T follicular helper cell (primary cell): Measurements from ENCODE around the gene CAST.

Experiments used
- DNase-seq: peaks from one replicate; pipeline ENCODE4 v3.0.0-alpha.2; 2020; ENCODE audit warnings: low read depth

Gene CAST

DNA sequence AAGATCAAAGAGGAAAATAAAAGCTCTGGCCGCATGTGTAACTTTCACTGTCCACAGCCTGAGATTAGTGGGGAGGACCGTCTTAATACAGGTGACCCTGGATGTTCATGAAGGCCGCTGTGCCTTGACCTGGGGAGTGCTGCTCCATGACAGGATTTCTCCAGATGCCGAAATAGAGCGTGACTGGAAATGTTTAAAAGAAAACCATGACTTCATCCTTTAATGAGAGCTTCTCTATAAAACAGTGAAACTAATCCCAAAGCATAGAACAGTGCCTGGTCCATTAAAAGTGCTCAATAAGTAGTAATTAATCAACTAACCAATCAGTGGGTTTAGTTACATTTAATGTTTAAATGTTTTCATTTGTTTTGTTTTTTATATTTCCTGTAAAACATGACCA lies 82.8 kb downstream of the CAST start:
- no peak for DNase-seq

DNA sequence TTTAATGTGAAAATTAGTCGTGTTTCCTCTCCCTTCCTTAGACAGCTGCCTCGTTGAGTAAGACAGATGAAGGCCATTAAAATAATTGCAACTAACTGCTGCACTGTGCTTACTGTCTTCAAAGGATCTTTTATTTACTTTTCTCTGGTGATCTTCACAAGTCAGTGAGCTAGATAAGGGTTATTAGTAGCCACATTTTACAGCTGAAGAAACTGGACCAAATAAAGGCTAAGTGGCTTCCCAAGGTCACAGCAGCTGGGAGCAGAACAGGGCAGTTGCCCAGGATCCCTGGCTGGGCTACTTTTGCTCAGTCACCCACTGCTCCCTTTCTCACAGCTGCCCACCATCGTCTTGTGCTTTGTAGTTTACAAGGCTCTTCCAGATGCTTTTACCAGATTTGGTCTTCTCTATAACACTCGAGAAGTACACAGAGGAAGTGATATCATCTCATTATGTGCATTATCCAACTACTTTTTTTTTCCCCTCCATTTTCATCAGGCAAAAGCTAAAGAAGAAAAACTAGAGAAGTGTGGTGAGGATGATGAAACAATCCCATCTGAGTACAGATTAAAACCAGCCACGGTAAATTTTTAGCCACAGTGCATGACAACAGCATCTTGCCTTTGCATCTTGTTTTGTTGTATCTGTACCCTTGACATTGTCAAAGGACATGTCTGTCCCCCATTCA lies 83.8 kb downstream of the CAST start:
- DNase-seq = no peak

DNA sequence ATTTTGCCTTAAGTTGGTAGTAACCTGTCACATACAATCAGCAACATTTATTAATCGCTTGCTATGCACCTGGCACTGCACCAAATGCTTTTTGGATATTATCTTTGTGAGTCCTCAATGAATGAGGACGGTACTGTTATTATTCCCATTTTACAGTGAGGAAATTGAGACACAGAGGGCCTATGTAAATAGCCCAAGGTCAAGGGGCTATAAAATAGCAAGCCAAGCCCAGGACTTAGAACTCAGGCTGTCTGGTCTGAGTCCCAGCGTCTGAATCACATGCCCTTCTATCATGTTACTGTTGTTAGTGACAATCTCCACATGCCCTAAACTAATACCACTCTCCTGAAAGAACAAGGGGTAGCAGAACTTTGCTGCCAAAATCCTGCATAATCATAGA lies 85.5 kb downstream of the CAST start:
- DNase-seq = no peak

DNA sequence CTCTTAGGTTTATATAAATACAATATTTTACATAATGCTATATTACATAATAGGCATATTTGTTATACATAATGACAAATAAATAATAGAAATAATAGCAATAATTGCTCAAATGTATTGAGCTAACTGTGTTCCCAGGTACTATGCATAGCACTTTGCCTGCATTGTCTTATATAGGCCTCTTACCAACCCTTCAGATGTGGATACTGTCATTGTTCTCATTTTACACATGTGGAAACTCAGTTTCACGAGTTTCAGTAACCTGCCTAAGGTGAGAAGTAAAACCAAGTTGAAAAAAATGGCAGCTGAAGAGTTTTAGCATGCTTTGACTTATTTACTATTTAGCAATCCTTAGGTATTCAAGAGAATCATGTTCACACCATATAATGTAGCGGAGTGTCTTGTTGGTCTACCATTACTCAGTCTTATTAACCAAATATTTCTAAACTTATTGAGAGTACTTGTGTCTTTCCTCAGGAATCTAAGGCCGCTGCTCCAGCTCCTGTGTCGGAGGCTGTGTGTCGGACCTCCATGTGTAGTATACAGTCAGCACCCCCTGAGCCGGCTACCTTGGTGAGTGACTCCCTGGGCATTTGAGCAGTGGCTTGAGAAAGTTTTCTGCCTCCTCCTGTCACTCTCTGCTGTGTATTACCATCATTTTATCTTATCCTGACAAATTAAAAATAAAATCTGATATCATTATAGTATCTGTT lies 88.1 kb downstream of the CAST start:
- no peak for DNase-seq

DNA sequence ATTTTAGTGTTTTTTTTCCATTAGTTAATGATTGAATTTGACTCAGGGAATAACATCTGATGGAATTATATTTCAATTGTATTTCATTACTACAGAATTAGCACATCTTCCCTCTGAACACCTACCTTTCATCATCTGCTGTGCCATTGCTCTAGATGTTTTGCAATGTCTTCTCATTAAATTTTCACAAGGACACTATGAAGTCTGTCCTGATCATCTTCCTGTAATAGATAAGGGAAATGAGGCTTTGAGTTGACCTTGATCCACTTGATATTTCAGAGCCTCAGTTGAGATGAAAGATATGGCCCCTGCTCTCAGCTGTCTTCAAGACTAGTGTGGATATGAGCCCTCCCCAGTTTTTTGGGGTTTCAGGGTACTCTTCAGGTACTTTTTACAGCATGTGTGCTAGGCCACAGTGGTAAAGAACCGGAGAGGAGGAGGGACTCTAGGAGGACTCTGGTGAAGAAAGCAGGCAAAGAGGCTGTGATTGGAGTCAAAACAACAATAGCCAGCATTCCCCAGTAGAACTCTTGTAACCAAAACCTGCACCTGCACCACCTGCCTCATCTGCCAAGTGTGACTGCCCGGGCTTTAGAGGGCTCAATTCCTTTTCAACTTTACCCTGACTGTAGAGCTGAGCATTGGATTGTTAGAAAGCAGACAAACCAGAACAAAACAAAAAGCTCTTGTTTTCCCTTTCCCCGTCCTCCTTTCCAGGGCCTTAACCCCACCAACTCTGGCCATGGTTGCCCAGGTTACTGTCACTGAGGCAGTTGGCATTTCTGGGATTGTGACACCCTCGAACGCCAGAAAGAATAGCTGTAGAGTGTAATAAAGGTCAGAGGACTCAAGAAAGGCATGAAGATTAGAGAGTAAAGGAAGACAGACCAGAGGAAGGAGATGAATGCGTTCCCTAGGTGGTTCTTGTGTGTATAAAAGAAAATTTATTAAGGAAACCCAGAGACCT lies 89.3 kb downstream of the CAST start:
- no peak for DNase-seq

DNA sequence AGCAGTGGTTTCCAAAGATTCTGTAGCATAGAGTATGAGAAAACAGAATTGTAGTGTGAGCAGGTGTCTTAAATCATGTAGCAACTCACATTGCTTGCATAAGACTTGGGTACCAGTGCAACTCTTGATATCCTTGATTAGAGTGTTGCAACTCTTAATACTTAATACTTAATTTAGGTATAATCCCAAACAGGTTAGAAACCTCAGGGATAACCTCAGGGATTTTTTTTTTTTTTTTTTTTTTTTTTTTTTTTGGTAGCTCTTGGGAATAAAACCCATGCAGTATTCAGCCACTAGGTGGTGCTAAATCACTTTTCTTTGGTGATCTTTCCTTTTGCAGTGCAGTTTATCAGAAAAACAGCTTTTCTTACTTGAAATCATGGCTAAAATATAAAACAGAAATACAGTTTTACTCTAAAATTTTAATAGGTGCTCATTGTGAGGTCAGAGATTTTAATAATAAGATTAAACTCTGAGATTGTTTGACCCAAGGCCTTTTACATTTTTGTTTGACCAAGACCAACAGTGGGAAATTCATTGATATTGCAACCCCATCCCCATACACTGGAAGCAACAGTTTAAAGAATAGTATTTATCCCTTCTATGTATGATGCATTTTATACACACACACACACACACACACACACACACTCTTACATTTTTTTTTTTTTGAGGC lies 90.3 kb downstream of the CAST start:
- no peak for DNase-seq

DNA sequence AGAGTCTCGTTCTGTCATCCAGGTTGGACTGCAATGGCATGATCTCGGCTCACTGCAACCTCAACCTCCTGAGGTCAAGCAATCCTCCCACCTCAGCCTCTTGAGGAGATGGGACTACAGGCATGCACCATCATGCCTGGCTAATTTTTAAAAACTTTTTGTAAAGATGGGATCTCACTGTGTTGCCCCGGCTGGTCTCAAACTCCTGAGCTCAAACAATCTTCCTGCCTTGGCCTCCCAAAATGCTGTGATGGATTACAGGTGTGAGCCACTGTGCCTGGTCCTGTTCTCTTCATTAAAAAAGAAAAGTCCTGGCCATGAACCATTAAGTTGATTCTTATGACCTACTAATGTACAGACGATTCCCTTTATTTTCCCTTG lies 90.8 kb downstream of the CAST start:
- DNase-seq = no peak

DNA sequence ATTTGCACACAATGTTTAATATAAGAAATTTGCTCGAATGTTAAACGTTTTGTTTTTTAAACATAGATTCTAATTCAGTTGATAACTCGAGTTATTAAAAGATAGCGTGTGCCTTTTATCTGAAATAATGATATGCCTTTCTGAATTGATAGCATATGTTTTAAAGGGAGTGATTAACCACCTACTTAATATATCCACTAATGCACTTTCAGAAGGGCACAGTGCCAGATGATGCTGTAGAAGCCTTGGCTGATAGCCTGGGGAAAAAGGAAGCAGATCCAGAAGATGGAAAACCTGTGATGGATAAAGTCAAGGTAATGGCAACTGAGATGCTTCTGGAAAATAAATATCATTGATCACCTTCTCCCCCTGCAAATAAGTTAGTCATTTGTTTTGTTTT lies 91.7 kb downstream of the CAST start:
- DNase-seq = no peak

DNA sequence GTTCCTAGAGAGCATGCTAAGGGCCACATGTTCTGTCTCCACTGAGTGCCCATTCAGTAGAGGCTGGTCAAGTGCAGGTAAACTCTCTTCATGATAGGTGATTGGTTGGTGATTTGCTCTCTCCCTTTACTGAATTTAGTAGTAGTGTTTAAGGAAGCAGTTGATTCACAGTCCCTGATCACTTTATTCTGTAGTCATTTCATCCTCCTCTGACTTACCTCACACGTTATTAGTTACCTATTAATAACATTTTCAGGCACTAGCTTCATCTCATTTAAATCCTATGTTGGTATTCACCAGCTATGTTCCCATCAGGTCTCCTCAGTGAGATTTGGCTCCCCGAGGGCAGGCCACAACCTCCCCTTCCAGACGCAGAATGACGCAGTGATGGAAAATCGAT lies 93.7 kb downstream of the CAST start:
- DNase-seq = no peak

DNA sequence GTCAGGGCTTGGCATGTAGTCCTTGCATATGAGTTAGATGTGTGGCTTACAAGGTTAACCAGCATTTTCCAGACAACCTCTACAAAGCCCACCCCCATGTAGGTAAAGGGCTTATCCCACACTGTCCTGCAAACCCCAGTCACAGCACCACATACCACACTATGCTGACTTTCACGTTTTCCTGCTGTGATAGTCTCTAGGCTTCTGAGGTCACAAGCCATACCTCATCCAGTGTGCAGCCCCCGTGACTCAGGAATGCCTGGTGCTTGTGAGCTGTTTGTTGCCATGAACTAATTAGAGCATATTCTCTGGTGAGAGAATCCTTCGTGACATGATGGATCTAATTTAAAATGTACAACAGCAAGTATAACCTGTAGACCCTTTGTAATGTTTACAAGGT lies 94.8 kb downstream of the CAST start:
- no peak for DNase-seq

DNA sequence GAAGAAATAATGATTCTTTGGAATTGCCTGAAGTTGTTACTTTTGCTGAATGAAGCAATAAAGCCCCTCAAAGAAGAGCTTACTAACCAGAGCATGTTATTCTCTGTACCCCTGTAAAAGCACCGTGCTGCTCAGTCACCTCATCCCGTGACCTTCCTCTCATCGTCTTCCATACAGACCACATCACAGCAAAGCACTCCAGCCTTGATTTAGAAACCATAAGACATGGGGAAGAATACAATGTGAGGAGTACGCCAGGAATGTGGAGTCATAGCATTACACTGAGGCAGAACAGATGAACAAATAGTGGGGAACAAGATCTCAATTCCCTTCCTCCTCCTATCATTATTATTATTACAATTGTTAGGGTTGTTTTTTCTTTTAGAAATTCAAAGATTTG lies 96.4 kb downstream of the CAST start:
- no peak for DNase-seq

DNA sequence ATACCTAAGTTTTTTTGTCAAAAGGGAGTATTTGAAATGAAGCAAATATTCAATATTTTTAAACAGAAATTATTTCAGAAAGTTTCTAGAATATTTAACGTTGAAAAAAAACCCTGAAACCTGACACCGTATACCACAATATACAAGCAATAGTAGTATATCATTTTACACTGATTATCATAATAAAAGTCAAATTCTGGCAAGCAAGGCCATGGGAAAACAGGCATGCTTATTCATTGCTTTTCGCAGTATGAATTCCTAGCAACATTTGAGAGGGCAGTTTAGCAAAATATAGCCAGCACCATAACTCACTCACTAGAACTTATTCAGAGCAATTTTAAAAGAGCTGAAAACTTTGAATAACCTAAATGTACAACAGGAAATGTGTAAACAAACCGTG lies 99.4 kb downstream of the CAST start:
- DNase-seq = no peak

DNA sequence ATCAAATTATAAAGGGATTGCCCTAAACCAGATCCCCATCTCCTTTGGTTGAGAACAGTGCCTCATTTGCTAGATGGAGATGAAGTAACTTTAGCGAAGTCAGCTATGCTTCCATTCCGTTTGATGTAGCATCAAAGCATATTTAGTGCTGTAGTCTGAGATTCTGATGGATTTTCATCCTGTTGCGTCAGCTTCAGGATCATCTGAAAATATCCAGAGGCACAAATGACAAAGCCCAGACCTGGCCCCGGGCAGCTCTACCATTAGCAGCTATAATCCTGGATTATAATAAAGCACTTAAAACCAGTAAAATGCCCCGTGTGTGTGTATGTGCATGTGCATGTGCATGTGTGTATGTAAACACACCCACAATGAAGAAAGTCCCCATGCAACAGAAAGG lies 100.8 kb downstream of the CAST start:
- no peak for DNase-seq

DNA sequence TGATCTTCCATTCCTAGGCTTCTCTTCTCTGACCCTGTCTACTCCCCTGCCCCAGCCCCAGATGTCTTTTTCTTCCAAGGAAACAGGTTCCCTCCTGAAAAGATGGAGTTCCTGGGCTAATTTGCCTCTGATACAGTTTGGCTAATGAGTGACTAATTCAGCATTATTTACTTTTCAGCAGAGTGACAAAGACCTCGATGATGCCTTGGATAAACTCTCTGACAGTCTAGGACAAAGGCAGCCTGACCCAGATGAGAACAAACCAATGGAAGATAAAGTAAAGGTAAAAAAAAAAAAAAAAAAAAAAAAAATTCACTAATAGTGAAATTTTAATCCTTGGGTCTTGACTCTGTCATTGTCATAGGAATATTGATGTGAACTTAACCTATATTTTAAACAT lies 102.9 kb downstream of the CAST start:
- DNase-seq = no peak

DNA sequence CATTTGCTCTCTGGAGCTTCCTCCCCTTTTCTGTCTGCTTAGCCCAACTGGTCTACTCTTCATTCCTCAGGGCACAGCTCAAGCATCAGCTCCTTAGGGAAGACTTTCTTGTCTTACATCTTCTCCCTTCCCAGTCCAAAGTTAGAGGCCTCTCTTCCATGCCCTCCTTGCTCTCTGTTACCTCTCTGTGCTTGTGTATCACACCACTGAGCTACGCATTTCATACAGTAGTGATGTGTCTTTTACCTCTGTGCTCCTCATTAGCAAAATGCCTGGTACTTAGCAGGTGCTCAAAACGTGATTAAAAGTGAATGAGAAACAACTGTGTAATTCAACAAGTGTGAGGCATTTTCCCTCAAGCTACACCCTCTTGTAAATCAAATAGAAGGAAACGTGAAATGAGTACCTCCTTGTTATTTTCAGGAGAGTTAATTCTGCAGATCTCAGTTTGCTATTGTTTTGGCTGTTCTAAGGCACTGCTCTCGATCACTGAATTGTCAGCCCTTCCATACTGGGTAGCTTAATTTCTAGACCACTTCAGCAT lies 106.6 kb downstream of the CAST start:
- no peak for DNase-seq

DNA sequence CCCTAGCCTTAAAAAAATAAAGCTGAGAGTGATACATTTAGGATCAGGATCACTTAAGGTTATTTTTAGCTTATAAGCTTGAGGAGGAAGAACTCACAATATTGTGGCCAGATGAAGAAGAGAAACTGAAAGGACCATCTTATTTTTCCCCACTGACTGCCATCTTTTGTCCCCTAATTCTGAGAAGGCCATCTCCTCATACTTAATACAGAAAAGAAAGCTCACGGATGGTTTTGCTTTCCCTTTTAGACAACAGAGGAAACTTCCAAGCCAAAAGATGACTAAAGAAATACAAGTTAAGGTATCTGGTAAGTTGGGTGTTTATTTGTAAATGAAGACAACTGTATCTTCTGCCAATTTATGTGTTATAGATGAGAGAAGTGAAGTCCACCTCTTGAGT lies 109.2 kb downstream of the CAST start:
- no peak for DNase-seq

DNA sequence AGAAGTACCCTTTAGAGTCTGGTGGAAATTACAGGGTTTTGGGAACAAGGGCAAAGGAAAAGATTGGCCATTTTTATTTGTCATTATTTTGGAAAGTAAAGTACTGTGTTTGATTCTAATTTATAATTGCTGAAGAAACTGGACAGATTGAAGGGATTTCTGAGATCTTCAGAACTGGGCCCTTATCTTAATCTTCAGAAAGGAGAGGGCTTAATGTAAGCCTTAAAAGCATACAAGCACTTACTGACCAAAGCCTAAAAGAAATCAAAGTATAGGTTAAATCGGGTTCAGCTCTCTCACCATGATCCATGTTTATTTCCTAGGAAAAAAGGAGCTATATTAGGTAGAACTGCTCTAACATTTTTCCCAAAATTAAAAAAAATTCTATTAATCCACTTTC lies 109.9 kb downstream of the CAST start:
- DNase-seq = no peak

DNA sequence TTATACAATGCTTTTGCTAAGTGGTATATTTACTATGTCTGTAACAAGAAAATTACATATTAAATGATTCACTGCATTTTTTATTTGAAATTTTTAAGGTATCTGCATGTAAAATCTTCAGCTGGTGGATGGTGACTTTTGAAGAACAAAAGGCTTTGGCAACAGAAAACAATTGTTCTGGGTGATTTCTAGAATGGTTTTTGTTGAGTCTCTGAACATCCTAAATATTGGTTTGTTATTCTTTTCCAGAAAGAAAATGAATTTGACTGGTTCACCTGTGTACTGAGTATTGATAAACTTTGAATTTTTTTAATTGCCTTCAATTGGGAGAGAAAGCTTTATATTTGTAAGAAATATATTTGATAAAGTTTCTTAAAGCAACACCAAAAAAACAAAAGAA lies 110.4 kb downstream of the CAST start:
- no peak for DNase-seq

DNA sequence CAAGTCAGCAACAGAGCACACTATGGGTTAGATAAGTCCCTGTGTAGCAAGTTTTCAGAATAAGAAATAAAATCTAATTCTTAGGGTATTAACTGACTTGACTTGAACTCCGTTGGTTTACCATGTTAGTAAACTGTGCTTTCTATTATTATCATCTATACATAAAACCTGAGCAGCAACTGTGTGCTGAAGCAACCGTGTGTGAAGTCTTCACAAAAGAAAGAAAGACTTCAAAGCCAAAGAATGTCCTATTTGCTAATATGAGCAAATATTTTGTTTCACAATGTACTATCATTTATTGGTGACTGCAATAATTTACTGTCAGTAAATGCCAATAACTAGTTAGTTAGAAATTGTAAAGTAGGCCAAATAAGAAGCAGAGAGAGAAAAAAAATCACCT lies 112.9 kb downstream of the CAST start:
- DNase-seq = no peak

DNA sequence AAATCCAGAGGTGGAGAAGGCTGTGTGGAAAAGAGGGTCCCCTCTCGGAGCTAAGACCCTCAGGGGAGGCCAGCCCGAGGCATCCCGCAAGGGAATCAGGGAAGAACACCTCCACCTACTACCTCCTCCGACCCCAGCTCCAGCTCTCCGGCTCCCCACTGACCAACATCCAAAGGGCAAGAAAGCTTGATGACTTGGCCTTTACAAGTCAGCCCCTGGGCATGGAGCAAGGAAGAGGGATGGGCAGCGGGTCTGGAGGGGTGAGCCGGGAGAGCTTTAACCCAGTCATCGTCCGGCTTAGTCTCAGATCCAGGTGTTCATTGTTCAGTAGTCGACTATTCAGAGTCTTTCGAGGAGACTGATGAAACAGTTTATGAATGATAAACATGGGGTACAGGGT lies 113.5 kb downstream of the CAST start:
- no peak for DNase-seq

DNA sequence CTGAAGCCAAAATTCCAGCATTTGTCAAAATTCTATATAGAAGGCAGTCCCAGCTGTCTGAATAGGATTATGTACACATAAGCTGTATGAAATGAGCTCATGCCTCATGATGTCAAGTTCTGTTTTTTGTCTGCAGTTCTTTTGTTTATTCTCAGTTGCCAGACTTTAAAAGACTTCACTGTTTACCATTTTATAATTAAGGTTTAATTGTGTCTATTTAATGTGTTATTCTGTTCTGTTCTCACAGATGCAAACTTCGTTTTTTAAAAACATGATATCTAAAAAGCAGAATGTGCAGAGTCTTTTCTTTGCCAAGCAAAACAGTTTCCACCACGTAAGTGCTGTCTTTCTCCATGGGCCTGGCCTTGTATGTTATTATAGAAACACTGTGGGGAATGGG lies 114.4 kb downstream of the CAST start:
- DNase-seq = no peak

DNA sequence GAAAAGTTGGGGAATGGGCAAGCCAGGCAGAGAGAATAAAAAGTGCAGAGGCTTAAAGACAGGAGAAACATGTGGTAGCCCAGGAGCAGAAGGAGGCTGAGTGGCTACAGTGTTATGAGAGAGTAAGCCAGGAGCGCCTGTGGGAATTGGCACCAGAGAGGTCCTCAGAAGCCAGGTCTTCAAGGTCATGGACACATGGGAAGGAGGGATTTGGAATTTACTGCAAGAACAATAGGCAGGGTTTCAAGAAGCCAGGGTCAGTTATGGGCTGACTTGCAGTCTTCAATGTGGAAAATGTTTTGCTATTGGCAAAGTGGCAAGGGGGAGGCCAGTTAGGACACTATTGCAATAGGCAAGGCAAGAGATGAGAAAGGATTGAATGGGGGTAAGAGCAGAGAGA lies 116.2 kb downstream of the CAST start:
- DNase-seq = no peak
